WERI-Rb-1 (cell line): ENCODE measurements around the gene TCF12.
"Not testable (repeated sequence)": the region's sequence is repeated elsewhere in the genome, so short reads cannot be mapped to it uniquely, and the experiment has no call there.

Source experiments
- DNase-seq: peaks from one replicate; pipeline ENCODE4 v3.0.0-alpha.2; 2020
- H3K27ac ChIP-seq: fragments of 250-450 bp; sonication (Bioruptor Pico); 2 replicates; pipeline ENCODE4 v1.5.1; 2020; ENCODE audit warnings: mild to moderate bottlenecking, moderate library complexity
- H3K27me3 ChIP-seq: fragments of 250-450 bp; sonication (Bioruptor Pico); 2 replicates; pipeline ENCODE4 v1.5.1; 2021; ENCODE audit warnings: mild to moderate bottlenecking, low read depth, moderate library complexity; ENCODE audit not compliant: insufficient read depth, severe bottlenecking
- H3K36me3 ChIP-seq: fragments of 250-450 bp; sonication (Bioruptor Pico); 2 replicates; pipeline ENCODE4 v1.5.1; 2020; ENCODE audit warnings: mild to moderate bottlenecking, moderate library complexity
- H3K4me3 ChIP-seq: 2 replicates; pipeline ENCODE4 v1.5.1; 2011; ENCODE audit warnings: low read depth, mild to moderate bottlenecking, control low read depth, low read length
- H3K9me3 ChIP-seq: fragments of 250-450 bp; sonication (Bioruptor Pico); 2 replicates; pipeline ENCODE4 v1.5.1; 2021; ENCODE audit warnings: mild to moderate bottlenecking, moderate library complexity; ENCODE audit not compliant: severe bottlenecking
- CTCF ChIP-seq: IDR thresholded peaks from 2 replicates; pipeline ENCODE4 v1.5.1; 2011; ENCODE audit warnings: low read depth, mild to moderate bottlenecking, control low read depth, inconsistent platforms, low read length

Gene TCF12

DNA sequence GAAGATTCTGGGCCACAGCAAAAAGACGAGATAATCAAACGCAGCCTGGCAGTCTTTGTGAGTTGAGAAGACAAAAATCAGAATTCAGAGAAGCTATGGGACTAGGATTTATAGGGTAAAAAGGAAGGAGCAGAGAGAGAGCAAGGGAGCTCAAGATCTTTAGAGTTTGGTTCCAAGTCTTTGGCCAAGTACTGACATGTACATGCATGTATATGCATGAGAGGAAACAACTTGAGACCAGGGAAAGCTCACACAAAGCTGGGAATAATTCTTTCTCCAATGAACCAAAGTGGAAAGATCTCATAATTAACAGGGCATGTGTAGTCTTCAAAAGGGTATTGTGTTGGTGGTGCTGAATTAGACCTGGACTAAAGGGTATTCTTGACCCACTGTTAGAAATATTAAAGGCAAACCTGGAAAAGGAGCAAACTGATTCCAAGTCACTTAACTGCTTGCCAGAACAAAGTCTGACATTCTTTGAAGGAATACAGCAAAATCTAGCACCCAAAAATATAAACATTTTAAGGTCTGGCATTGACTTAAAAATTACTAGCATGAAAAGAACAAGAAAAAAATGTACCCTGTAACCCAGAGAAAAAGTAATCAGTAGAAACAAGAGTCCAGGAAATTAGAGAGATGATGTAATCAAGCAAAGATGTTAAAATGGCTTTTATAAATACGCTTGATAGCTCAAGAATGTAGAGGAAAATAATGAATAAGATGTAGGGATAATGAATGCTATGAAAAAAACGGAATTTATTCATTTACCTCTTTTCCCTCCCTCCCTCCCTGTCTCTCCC, 231.8 kb downstream of the TCF12 start:
- Histone ChIP-seq H3K36me3 (peaks cover 9% of the 10 kb centered on the region), H3K27ac (no peak overlapping the region), H3K27me3 (no peaks in the 10 kb centered on the region), H3K4me3 (no peak overlapping the region), H3K9me3 (peaks cover 7% of the 10 kb centered on the region)
- TF ChIP-seq CTCF, result no peak
- no peak for DNase-seq

DNA sequence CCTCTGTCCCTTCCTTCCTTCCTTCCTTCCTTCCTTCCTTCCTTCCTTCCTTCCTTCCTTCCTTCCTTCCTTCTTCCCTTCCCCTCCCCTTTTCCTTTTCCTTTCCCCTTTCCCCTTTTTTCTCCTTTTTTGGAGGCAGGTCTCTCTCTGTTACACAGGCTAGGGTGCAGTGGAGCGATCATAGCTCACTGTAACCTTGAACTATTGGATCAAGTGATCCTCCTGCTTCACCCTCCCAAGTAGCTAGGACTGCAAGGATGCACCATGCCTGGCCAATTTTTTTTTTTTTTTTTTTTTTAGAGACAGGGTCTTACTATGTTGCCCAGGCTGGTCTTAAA, 232.4 kb downstream of the TCF12 start:
- not testable (repeated sequence) for H3K27ac ChIP-seq, H3K36me3 ChIP-seq, DNase-seq, H3K4me3 ChIP-seq, H3K27me3 ChIP-seq, H3K9me3 ChIP-seq

GRCh38 chr15:57152133-57152532, 233.7 kb downstream of the TCF12 start:
- Histone ChIP-seq H3K36me3 (peaks cover 9% of the 10 kb centered on the region), H3K4me3 (no peak overlapping the region), H3K27me3 (no peaks in the 10 kb centered on the region), H3K27ac (no peak overlapping the region), H3K9me3 (peaks cover 7% of the 10 kb centered on the region)
- DNase-seq, result no peak
- TF ChIP-seq CTCF, result no peak

GRCh38 chr15:57152666-57153539, 234.5 kb downstream of the TCF12 start:
- H3K27ac ChIP-seq, result no peak overlapping the region
- H3K36me3 ChIP-seq, result peaks cover 9% of the 10 kb centered on the region
- TF ChIP-seq CTCF, result no peak
- H3K27me3 ChIP-seq, result no peaks in the 10 kb centered on the region
- no peak overlapping the region for H3K4me3 ChIP-seq
- DNase-seq, result no peak
- H3K9me3 ChIP-seq, result peaks cover 7% of the 10 kb centered on the region

GRCh38 chr15:57156210-57156884, 237.9 kb downstream of the TCF12 start:
- H3K27me3 ChIP-seq, result no peaks in the 10 kb centered on the region
- DNase-seq, result no peak
- H3K27ac ChIP-seq, result no peak overlapping the region
- peaks cover 7% of the 10 kb centered on the region for H3K9me3 ChIP-seq
- H3K36me3 ChIP-seq, result peaks cover 7% of the 10 kb centered on the region
- H3K4me3 ChIP-seq, result no peak overlapping the region
- TF ChIP-seq CTCF, result no peak

GRCh38 chr15:57158589-57158988, 240.1 kb downstream of the TCF12 start:
- Histone ChIP-seq H3K27ac (no peak overlapping the region), H3K9me3 (no peaks in the 10 kb centered on the region), H3K4me3 (no peak overlapping the region), H3K27me3 (no peaks in the 10 kb centered on the region), H3K36me3 (no peaks in the 10 kb centered on the region)
- DNase-seq, result no peak
- TF ChIP-seq CTCF, result no peak
